ENCODE results near the gene TGFBRAP1. TPM values are rescaled to one million over a fixed set of nuclear protein-coding genes. Genes with fewer than 3 reads are reported as not detected.
A peak's percentile ranks its signal among the peaks of the same experiment; 100 is the strongest.

TGFBRAP1 gene
- total RNA-seq, 6 donors from 2014 or later: 18.6 to 25.7 (median 20.8) TPM

GRCh38 chr2:105373344-105373781 is 43.8 kb upstream of the TGFBRAP1 start:
- no peaks in the 10 kb centered on the region for H3K9me3 ChIP-seq
- TF ChIP-seq CTCF (IDR thresholded peaks at IDR 0.05) (no peak), POLR2AphosphoS5 (IDR thresholded peaks at IDR 0.05) (no peak), POLR2A (IDR thresholded peaks at IDR 0.05) (no peak), EP300 (IDR thresholded peaks at IDR 0.05) (no peak)
- WGBS, 2 donors: 57 to 68% methylated on average over 8 of the region's 9 CpGs
- H3K4me1 ChIP-seq: peaks cover 6 to 14% (median 11%) of the 10 kb centered on the region in 4 donors
- H3K27ac ChIP-seq: peak overlapping the region; percentile 24 to 68 (median 58)
- no peaks in the 10 kb centered on the region for H3K36me3 ChIP-seq
- ATAC-seq (ENCODE audit: low FRiP score in 2 of 2): peak in 1 of 2 donors; percentile 42
- DNase-seq: no peak
- no peak overlapping the region for H3K4me3 ChIP-seq
- H3K27me3 ChIP-seq: no peaks in the 10 kb centered on the region

DNA sequence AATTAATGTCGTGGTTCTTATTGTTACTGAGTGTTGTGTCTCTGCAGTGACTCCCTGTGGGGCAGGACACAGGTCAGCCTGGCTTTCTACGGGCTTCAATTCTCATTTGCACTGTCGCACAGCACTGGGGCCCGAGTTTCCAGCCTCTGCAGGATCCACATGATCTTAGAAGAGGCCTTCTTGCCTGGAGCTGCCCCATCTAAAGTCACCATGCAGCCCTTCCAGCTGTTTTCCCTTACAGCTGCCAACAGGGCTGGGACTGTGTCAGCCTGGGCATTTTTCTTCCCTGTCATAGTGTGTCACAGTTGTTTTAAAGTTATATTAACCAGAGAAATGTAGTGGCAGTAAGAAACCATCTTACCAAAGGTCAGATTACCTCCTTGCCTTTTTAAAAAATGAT is 42.3 kb upstream of the TGFBRAP1 start:
- Histone ChIP-seq H3K27ac (no peak overlapping the region), H3K36me3 (no peaks in the 10 kb centered on the region), H3K27me3 (no peaks in the 10 kb centered on the region), H3K4me3 (no peak overlapping the region), H3K4me1 (peaks cover 6 to 14% (median 11%) of the 10 kb centered on the region in 4 donors), H3K9me3 (no peaks in the 10 kb centered on the region)
- 69 to 84% methylated on average over 4 of the region's 4 CpGs for WGBS, 2 donors
- ATAC-seq (ENCODE audit: low FRiP score in 2 of 2) (no peak), DNase-seq (no peak)
- TF ChIP-seq CTCF (IDR thresholded peaks at IDR 0.05) (no peak), POLR2AphosphoS5 (IDR thresholded peaks at IDR 0.05) (no peak), EP300 (IDR thresholded peaks at IDR 0.05) (no peak), POLR2A (IDR thresholded peaks at IDR 0.05) (no peak)

DNA sequence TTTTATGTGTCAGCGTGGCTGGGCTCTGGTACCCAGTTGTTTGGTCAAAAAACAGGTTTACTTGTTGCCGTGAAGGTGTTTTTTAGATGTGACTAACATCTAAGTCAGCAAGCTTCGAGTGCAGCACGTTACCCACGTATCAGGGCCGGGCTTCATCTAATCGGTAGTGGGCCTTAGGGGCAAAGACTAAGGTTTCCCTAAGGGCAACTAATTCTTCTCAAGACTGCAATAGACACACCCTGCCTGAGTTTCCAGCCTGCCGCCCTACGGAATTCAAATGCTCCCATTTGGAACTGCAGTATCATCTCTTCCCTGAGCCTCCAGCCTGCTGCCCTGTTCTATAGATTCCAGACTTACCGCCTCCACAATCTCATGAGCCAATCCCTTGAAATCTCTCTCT is 41.6 kb upstream of the TGFBRAP1 start:
- WGBS, 2 donors: 92 to 99% methylated on average over 10 of the region's 10 CpGs
- H3K27me3 ChIP-seq: no peaks in the 10 kb centered on the region
- no peaks in the 10 kb centered on the region for H3K9me3 ChIP-seq
- H3K4me3 ChIP-seq: no peak overlapping the region
- no peak overlapping the region for H3K27ac ChIP-seq
- peaks cover 0 to 3% (median 0%) of the 10 kb centered on the region in 4 donors for H3K36me3 ChIP-seq
- TF ChIP-seq POLR2AphosphoS5 (IDR thresholded peaks at IDR 0.05) (no peak), POLR2A (IDR thresholded peaks at IDR 0.05) (no peak), CTCF (IDR thresholded peaks at IDR 0.05) (no peak), EP300 (IDR thresholded peaks at IDR 0.05) (no peak)
- DNase-seq (no peak), ATAC-seq (ENCODE audit: low FRiP score in 2 of 2) (no peak)
- peaks cover 6 to 14% (median 11%) of the 10 kb centered on the region in 4 donors for H3K4me1 ChIP-seq

DNA sequence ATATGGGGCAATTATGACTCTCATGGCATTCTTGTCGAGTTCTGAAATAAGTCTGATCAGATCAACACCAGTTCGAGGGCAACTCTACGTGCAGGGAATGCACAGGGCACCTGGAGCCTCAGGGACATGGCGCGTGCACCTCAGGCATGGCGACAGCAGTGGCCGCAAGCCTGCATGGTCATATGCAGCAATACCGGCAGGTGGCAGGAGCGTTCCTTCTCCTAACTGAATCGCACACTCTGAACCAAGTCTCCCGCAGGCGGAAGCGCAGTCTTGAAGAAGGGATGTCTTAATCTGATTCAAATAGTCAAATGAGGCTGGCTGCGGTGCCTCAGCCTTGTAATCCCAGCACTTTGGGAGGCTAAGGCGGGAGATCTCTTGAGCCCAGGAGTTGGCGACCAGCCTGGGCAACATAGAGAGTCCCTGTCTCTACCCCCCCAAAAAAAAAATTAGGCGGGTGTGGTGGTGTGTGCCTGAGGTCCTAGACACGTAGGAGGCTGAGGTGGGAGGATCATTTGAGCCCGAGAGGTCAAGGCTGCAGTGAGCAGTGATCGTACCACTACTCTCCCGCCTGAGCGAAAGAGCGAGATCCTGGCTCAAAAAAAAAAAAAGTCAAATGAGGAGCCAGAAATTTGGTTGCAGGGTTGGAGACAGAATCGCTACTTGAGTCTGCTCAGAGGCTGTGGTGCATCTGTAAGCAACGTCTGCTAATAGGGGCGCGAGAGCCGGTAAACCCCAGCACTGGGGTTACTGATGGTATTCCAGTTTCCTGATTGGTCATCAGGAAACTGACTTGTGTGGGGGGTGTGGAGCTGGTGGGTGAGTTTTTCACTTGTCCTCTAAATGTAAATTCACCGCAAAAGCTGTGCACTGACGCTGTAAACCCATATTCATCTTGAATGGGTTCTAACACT is 40.5 kb upstream of the TGFBRAP1 start:
- DNase-seq: peak; percentile 82 to 87
- Histone ChIP-seq H3K36me3 (peaks cover 0 to 3% (median 0%) of the 10 kb centered on the region in 4 donors), H3K9me3 (no peaks in the 10 kb centered on the region), H3K27ac (no peak overlapping the region), H3K4me1 (peaks cover 6 to 14% (median 11%) of the 10 kb centered on the region in 4 donors), H3K27me3 (no peaks in the 10 kb centered on the region), H3K4me3 (no peak overlapping the region)
- ATAC-seq (ENCODE audit: low FRiP score in 2 of 2): peak; percentile 86 to 93
- WGBS, 2 donors: 38 to 48% methylated on average over 22 to 30 of the region's 30 CpGs
- TF ChIP-seq CTCF (IDR thresholded peaks at IDR 0.05) (peak; percentile 81 to 96 (median 91)), POLR2A (IDR thresholded peaks at IDR 0.05) (no peak), POLR2AphosphoS5 (IDR thresholded peaks at IDR 0.05) (no peak), EP300 (IDR thresholded peaks at IDR 0.05) (no peak)
